CD4-positive, alpha-beta T cell treated with Interferon gamma for 1 hour (primary cell): ENCODE data around the gene ITPR2.
"Not testable (repeated sequence)": the region's sequence is repeated elsewhere in the genome, so short reads cannot be mapped to it uniquely, and the experiment has no call there.

Source experiments
- DNase-seq: peaks from one replicate; pipeline ENCODE4 v3.0.0-alpha.2; 2020

Gene ITPR2

DNA sequence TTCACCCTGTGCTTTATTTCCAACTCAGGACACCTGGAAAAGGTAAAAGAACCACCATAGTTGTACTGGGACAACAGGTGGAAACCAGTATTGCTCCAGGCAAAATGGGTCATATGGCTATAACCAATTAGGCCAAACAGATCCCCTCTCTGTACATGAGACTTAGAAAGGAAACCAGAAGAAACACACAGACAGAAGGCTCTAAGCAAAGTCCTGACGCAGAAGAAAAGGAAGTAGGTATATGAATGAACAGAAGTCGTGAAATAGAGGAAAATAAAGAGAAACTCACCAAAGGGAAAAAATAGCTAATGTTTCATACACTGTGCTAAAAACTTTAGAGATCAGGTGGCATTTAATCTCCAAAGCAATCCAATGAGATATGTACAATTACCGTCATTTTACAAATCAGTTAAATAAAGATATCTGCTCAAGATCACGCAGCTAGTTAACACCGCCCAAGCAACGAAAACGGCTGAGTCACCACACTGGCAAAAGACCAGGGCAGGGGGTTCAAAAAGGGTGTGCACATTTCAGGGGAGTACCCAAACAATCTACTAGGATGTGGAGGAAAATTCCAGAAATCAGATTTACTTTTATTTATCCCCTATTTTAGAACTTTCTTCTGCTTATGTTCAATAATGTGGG, 82.3 kb downstream of the ITPR2 start:
- no peak for DNase-seq

DNA sequence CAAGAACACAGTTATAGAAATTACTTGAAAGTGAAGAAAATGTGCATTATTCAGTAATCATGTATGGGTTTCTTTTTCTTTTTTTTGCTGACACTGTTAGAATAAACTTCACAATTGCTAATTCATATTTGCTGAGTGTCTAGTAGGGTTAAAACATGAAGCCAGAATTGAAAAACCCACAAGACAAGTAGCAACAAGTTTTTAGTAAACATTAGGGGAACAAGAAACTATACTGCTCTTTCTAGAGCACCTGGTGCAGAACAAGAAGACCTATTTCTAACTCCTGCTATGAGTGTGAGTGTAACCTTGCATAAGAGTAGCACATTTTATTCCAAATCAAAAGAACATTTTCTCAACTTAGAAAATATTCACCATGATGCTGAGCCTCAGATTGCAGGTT, 83.2 kb downstream of the ITPR2 start:
- no peak for DNase-seq

DNA sequence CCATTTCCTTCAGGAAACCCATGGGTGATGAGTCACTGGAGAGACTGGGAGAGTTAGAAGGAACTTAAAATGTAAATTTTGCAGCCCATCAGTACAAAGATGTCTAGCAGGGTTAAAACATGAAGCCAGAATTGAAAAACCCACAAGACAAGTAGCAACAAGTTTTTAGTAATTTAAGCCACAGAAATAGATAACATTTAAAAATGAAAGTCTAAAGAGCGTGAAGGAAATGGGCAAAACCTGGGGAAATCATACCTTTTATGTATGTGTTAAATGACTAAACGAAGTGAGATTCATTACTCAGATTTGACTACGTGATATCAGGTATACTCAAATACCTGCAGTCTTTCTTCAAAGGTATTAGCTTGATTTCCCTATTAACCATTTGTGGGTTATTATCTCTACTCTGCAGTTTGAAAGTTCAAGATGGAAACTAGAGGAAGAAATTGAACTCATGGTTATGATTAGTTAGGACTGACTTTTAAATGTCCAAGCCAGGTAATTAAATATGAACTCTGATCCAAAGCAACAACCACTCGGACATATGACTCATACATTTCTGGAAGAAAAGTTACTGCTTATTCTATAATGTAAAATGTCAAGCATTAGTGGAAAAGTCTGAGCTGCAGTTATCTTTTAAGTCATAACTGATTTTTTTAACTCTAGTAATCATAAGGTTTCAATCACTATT, 84.1 kb downstream of the ITPR2 start:
- no peak for DNase-seq

DNA sequence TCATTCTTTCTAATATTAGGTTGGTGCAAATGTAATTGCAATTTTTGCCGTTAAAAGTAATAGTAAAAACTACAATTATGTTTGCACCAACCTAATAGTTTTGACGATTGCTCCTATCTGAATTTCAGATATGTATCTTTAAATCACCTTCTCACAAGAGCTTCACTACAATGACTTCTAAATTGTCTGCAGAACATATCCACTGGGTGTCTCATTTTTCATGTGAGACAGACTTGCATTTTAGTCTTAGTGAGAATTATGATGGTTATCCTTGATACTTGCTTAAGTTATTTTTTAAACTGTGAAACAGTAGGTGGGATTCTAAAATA, 84.6 kb downstream of the ITPR2 start:
- DNase-seq: no peak

- no peak for DNase-seq
These were observed 86.8 kb downstream of the ITPR2 start for GRCh38 chr12:26746121-26746714.

DNA sequence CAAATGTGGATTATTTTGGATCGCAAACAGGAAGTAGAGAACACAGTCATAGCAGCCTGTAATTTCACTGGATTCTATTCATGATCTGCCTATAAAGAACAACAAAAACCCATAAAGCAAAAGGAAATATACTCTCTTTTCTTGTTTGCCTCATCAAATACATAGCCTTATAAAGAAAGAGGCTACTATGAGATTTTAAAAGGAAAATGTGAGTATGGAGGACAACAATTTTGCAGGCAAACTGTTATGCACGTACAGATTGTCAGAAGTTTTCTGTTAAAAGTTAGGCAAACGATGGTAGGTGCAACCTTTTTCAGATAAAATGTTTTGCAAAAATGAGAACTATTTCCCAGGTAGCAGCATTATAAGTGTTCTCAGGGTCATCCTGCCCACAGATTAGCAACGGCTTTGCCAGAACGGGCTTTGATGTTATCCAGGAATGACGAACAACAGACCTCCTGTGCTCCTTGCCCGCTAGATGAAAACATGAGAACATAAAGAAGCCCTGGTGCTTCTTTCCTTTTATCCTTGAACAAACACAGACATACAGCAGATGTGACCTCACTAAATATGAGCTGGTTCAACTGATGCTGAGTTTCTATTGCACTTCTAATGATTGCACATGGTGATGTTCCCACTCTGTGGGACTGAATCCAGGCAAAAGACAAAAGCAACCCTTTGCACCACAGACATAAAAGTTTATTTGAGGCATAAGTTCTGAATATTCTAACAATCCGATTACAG, 88.1 kb downstream of the ITPR2 start:
- no peak for DNase-seq

DNA sequence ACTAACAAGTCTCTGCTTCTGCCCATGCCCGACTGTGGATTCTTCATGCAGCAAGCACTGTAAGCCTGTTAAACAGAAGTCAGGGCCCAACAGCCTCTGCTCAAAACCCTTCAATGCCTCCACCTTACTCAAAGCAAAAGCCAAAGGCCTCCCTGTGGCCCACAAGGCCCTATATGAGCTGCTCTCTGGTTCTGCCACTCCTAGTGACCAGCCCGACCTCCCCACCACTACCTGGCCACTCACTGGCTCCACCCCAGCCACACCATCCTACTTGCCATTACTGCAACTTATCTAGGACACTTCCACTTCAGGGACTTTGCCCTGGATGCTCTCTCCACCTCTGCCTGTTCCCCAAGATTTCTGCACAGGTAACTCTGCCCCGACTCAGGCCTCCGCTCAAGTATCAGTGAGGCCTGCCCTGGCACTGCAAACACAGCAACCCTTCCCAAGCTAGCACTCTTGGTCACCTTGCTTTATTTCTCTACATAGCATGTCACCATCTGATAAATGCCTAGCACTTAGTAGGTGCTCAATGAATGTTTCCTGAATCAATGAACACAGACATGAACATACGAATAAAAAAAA, 88.9 kb downstream of the ITPR2 start:
- DNase-seq: no peak

DNA sequence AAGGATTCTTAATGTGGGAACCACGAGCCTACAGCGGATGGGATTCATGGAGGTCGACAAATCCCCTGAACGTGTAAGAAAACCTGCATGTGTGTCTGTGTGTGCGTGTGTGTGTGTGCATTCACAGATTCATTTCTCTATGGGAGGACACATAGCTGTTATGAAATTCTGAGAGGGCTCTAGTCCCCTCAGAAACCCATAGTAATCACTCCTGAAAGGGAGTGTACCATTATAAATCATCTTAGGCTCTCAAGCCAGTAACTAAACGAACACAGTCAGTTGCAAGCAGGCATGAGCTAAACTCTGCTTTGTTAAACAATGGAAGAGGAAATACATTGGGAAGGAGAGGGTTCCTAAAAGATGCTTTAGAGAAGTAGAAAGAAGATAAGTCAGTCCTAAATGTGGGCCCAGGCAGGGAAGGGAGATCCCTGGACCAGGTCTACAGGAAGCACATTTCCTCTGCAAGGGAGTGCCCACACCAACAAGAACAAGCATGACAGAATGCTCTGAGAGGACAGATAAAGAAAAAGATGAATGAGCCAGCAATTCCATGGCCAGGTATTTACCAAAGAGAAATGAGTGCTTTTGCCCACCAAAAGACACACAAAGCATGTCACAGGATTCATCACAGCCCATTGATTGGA, 91.3 kb downstream of the ITPR2 start:
- DNase-seq: no peak

- no peak for DNase-seq
These were observed 92.0 kb downstream of the ITPR2 start for GRCh38 chr12:26740991-26741390.

DNA sequence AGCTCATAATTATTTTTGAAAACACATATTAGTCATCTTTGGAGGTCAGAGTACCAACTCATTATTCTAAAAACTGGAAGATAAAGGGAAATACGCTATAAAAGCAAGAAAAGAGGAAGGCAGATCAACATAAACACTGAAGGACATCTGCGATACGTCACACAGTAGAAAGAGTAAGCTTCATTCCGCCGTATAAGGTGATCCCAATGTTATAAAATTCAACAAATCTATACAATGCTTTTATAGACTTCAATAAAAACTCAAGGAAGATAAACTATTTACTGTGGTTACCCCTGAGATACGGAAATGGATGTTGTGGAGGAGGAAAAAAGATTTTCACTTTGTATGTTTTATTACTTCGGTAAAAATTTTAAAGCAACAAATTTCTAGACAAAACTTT, 92.6 kb downstream of the ITPR2 start:
- DNase-seq: no peak

DNA sequence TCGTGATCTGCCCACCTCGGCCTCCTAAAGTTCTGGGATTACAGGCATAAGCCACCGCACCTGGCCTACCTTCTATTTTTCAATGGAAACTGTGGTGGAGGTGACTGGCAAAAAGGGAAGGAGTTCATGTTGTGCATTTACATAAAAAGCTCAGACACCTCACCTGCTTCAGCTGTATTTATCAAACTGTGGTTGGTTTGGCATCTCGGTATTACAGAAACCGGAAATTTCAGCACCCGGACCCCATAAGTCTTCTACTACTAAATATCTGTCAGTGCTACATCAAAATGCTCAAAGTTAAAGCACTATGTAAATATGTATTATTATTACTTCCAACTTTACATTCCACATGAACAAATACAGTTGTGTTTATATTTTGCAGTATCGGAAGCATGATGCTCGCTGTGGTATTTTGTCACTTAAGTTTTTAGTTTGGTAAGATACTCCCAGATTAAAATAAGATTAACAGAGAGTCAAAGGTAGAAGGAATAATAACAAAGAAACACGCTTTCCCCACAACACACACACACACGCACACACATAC, 95.4 kb downstream of the ITPR2 start:
- DNase-seq: no peak

- DNase-seq: no peak
These were observed 96.2 kb downstream of the ITPR2 start for GRCh38 chr12:26736563-26737486.

GRCh38 chr12:26735249-26735639, 97.8 kb downstream of the ITPR2 start:
- DNase-seq: no peak

- DNase-seq: no peak
These were observed 98.3 kb downstream of the ITPR2 start for GRCh38 chr12:26734510-26735248.

DNA sequence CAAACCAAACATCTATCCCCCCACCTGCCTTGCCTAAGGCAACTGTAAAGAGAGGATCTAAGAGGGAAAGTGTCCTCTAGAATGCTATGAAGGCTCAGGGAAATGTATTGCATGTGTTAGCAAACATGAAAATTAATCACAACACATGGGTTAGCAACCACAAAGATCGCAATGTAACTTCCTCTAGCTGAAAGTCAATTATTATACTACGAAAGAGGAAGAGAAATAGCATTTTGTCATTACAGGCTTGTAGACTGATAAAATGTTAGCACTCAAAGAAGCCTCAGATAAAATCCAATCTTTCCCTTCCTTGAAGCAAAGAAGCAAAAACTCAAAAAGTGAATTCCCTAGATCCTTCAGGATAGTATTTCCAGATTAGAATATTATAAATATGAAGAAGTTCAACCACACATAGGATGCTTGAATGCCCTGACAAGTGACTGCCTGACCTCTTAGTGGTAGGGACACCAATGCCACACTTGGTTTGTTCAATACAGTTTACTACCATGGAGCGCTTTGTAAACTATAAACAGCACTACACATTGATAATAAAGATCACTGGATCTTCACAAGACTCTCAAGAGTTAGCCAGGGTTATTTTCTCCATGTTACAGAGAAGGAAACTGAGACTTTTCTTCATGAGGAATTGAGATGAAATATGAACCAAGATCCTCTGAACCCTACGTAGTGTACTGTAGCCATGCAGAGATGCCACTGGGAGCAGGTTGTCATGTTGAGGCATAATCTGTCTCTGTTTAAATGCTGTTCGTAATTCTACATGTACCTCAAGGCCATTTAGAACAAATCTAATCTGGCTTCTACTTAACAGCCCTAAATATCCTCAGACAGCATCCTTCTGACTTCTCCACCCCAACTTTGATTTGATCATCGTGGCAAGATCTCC, 100.7 kb downstream of the ITPR2 start:
- no peak for DNase-seq

DNA sequence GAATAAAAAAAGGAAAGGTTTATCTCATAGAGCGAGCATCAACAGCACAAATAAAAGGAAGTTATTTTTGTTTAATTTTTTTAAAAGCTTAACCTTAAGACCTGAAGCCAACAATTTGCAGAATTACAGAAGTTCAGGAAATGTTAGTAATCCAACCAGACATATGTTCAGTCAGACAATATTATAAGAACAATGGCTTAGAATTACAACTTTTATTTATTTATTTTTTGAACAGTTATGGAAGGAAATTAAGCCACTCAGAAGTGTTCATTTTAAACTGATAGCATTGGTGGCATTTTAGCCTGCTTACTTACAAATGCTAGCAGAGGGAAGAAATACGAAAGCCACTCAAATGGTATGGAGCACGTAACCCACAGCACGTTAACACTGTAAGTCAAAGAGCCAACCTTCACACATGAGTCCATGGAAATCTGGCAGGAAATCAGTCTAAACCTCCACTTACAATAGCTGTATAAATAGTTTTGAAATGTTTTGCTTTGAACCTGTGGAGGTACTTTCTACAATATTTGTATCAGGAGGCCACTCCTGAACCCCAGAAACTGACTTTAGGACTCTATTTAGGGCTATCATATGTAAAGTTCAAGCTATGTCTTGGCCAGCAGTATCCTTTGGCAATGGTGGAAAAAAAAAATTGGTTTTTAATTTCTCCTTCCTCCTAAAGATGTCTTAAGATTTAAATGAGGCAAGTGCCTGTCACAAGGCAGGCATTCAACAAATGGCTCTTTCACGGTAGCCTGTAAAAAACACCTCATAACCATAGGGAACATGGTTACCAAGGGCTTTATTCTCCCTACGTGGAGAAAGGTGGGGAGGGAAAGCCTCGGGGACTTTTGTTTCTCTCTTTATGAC, 102.3 kb downstream of the ITPR2 start:
- DNase-seq: no peak

GRCh38 chr12:26729137-26729671, 103.8 kb downstream of the ITPR2 start:
- DNase-seq: not testable (repeated sequence)
